GM23338 (cell line): Measurements from ENCODE around the gene UCK1. TPM values are rescaled to one million over a fixed set of nuclear protein-coding genes. Genes with fewer than 3 reads are reported as not detected.

Experiments used
- ATAC-seq: fragments of 200-7000 bp; cut with Tn5 transposase; 3 replicates; pipeline ENCODE4 v1.9.1; 2020
- DNase-seq: peaks from one replicate; pipeline ENCODE4 v3.0.0-alpha.2; 2015; ENCODE audit warnings: low spot score
- H2AFZ ChIP-seq: fragments of 200-600 bp; sonication (generic); 2 replicates; pipeline ENCODE4 v1.8.0; 2016; ENCODE audit warnings: antibody characterized with exemption, mild to moderate bottlenecking, moderate library complexity
- H3F3A ChIP-seq: fragments of 200-600 bp; sonication (generic); replicated peaks from 2 replicates; pipeline ENCODE4 v1.8.0; 2017; ENCODE audit warnings: antibody characterized with exemption, mixed run types, low read depth
- H3K27ac ChIP-seq: fragments of 200-600 bp; sonication (generic); 2 replicates; pipeline ENCODE4 v1.6.1; 2016; ENCODE audit warnings: low read depth
- H3K27me3 ChIP-seq: fragments of 200-600 bp; sonication (generic); 2 replicates; pipeline ENCODE4 v1.8.0; 2016; ENCODE audit warnings: mild to moderate bottlenecking, mixed run types, moderate library complexity; ENCODE audit not compliant: insufficient read depth
- H3K36me3 ChIP-seq: fragments of 200-600 bp; sonication (generic); 2 replicates; pipeline ENCODE4 v1.8.0; 2016; ENCODE audit warnings: mild to moderate bottlenecking; ENCODE audit not compliant: insufficient read depth
- H3K4me1 ChIP-seq: fragments of 200-600 bp; sonication (generic); 2 replicates; pipeline ENCODE4 v1.8.0; 2016; ENCODE audit warnings: mild to moderate bottlenecking, moderate library complexity; ENCODE audit not compliant: insufficient read depth
- H3K4me2 ChIP-seq: fragments of 200-600 bp; sonication (generic); 2 replicates; pipeline ENCODE4 v1.7.1; 2017; ENCODE audit warnings: mixed run types
- H3K4me3 ChIP-seq: fragments of 200-600 bp; sonication (generic); 2 replicates; pipeline ENCODE4 v1.6.1; 2016; ENCODE audit warnings: mixed run types
- H3K79me2 ChIP-seq: fragments of 200-600 bp; sonication (generic); replicated peaks from 2 replicates; pipeline ENCODE4 v1.8.0; 2017; ENCODE audit warnings: mild to moderate bottlenecking; ENCODE audit not compliant: insufficient read depth
- H3K9me2 ChIP-seq: fragments of 200-600 bp; sonication (generic); 2 replicates; pipeline ENCODE4 v1.8.0; 2017; ENCODE audit not compliant: insufficient read depth
- H4K20me1 ChIP-seq: fragments of 200-600 bp; sonication (generic); replicated peaks from 2 replicates; pipeline ENCODE4 v1.8.0; 2017; ENCODE audit warnings: mild to moderate bottlenecking; ENCODE audit not compliant: insufficient read depth
- H3K27ac Mint-ChIP-seq: 2 replicates; pipeline ENCODE4 v1.8.0; 2020; ENCODE audit warnings: inconsistent platforms, mild to moderate bottlenecking, moderate library complexity, mixed read lengths
- H3K27me3 Mint-ChIP-seq: 3 replicates; pipeline ENCODE4 v1.8.0; 2022; ENCODE audit warnings: low read depth, mild to moderate bottlenecking, moderate library complexity, mixed read lengths, inconsistent platforms; ENCODE audit not compliant: insufficient read depth, poor library complexity
- H3K36me3 Mint-ChIP-seq: 3 replicates; pipeline ENCODE4 v1.8.0; 2021; ENCODE audit warnings: low read depth, mild to moderate bottlenecking, inconsistent platforms, moderate library complexity, mixed read lengths
- H3K4me1 Mint-ChIP-seq: 3 replicates; pipeline ENCODE4 v1.8.0; 2020; ENCODE audit warnings: mild to moderate bottlenecking, inconsistent platforms, mixed read lengths
- H3K4me3 Mint-ChIP-seq: 3 replicates; pipeline ENCODE4 v1.8.0; 2021; ENCODE audit warnings: moderate library complexity, mild to moderate bottlenecking, inconsistent platforms, mixed read lengths
- H3K9me3 Mint-ChIP-seq: 3 replicates; pipeline ENCODE4 v1.8.0; 2020; ENCODE audit warnings: moderate library complexity, mild to moderate bottlenecking, inconsistent platforms, mixed read lengths
- CREB1 ChIP-seq: fragments of 250-450 bp; sonication (Bioruptor Pico); IDR thresholded peaks from 2 replicates; pipeline ENCODE4 v1.5.0; 2020; ENCODE audit warnings: low read depth, mild to moderate bottlenecking, moderate library complexity
- EZH2 ChIP-seq: fragments of 200-600 bp; sonication (generic); IDR thresholded peaks from one replicate; pipeline ENCODE4 v1.8.0; 2017; ENCODE audit warnings: antibody characterized with exemption, mild to moderate bottlenecking, low read depth; ENCODE audit not compliant: unreplicated experiment
- EZH2phosphoT487 ChIP-seq: fragments of 200-600 bp; sonication (generic); IDR thresholded peaks from one replicate; pipeline ENCODE4 v1.8.1; 2018; ENCODE audit warnings: antibody characterized with exemption; ENCODE audit not compliant: unreplicated experiment
- JUNB ChIP-seq: IDR thresholded peaks from one replicate; pipeline ENCODE4 v1.6.1; 2016; ENCODE audit warnings: antibody characterized with exemption; ENCODE audit not compliant: unreplicated experiment
- NANOG ChIP-seq: IDR thresholded peaks from 2 replicates; pipeline ENCODE4 v1.6.1; 2016; ENCODE audit warnings: antibody characterized with exemption, borderline replicate concordance
- POLR2AphosphoS5 ChIP-seq: IDR thresholded peaks from 2 replicates; pipeline ENCODE4 v1.6.1; 2016; ENCODE audit warnings: antibody characterized with exemption, low read depth
- STAT1 ChIP-seq: IDR thresholded peaks from one replicate; pipeline ENCODE4 v1.6.1; 2016; ENCODE audit warnings: antibody characterized with exemption; ENCODE audit not compliant: unreplicated experiment
- ZNF114 ChIP-seq: fragments of 250-450 bp; sonication (Bioruptor Pico); IDR thresholded peaks from 2 replicates; pipeline ENCODE4 v1.5.0; 2020; ENCODE audit warnings: mild to moderate bottlenecking, moderate library complexity
- ZNF331 ChIP-seq: fragments of 250-450 bp; sonication (Bioruptor Pico); IDR thresholded peaks from 2 replicates; pipeline ENCODE4 v1.5.0; 2020; ENCODE audit warnings: low read depth, mild to moderate bottlenecking, moderate library complexity
- polyA plus RNA-seq: library from polyadenylated mRNA; unstranded; fragments of >200 nt; fragmentation: Nextera tagmentation; extraction: Ambion mirVana; gene quantifications from 2 replicates; pipeline ENCODE4 v1.2.1, GENCODE V29; 2016
- total RNA-seq: library from RNA; depleted of rRNA; stranded (reverse); fragments of >200 nt; shearing (Covaris generic); gene quantifications from 2 replicates; pipeline ENCODE4 v1.2.3, GENCODE V29; 2014
- TF ChIP-seq, protein P1 (sequence below): fragments of 250-450 bp; sonication (Bioruptor Pico); IDR thresholded peaks from 2 replicates; pipeline ENCODE4 v1.5.0; 2020; ENCODE audit warnings: mild to moderate bottlenecking, moderate library complexity
- TF ChIP-seq, protein P2 (sequence below), 2 experiments: fragments of 200-600 bp in 1 of 2; sonication (generic) in 1 of 2; conservative IDR thresholded peaks; 2 replicates each; pipeline versions ENCODE4 v1.5.1 to v1.6.1; 2016 to 2017; ENCODE audit warnings: antibody characterized with exemption in 2 of 2, low read depth in 2 of 2, mild to moderate bottlenecking in 2 of 2, moderate library complexity in 1 of 2
- TF ChIP-seq, protein P3 (sequence below): IDR thresholded peaks from one replicate; pipeline ENCODE4 v1.6.1; 2018; ENCODE audit warnings: antibody characterized with exemption; ENCODE audit not compliant: unreplicated experiment
- TF ChIP-seq, protein P4 (sequence below): IDR thresholded peaks from 2 replicates; pipeline ENCODE4 v1.6.1; 2016; ENCODE audit warnings: antibody characterized with exemption

Gene UCK1
- total and polyA plus RNA-seq, 2 experiments from 2014 or later = 23.4 to 35.9 TPM

DNA sequence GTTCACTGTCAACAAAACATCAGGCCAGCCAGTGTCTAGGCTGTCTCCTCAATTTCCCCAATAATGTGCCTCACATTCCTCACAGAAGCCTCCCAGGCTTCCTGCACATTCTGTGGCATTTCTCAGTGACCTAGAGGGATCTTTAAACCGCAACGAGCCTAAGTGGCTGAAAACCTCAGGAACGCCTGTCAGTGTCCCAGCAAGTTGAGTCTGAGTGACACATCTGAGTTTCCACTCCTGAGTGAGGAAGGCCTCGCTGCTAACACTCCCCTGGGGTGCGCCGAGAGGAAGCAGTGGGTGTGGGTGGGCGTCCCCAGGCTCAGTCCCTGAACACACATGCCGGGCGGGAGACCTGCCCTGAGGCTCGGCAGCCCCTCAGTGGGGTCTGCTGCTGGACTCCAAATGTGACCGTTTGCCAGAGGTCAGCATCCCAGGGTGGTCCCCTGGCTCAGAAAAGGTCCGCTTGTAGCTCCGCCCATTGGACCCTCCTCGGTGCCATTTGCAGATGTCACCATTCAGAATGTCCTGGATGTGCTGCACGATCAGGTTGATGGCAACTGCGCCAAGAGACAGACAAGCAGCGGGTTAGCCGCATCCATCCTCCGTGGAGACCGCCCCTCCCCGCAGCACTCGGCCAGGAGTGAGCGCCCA is 6.3 kb downstream of the UCK1 start:
- Mint-ChIP-seq H3K4me3 (no peak overlapping the region), H3K27ac (no peak overlapping the region), H3K4me1 (peaks cover under 1% of the 10 kb centered on the region; the same call in 1 of the 3 replicates), H3K27me3 (peaks cover 17% of the 10 kb centered on the region), H3K36me3 (peaks cover 72% of the 10 kb centered on the region), H3K9me3 (no peaks in the 10 kb centered on the region)
- H3K4me1 ChIP-seq = no peaks in the 10 kb centered on the region
- peaks cover 14% of the 10 kb centered on the region; the same call in 1 of the 2 replicates for H3K36me3 ChIP-seq
- TF ChIP-seq NANOG = no peak
- TF ChIP-seq JUNB = no peak
- TF ChIP-seq ZNF114 (CRISPR knock-in tag) = no peak
- no peak for TF ChIP-seq EZH2
- no peak for TF ChIP-seq POLR2AphosphoS5
- no peak for TF ChIP-seq CREB1
- TF ChIP-seq, protein P1, sequence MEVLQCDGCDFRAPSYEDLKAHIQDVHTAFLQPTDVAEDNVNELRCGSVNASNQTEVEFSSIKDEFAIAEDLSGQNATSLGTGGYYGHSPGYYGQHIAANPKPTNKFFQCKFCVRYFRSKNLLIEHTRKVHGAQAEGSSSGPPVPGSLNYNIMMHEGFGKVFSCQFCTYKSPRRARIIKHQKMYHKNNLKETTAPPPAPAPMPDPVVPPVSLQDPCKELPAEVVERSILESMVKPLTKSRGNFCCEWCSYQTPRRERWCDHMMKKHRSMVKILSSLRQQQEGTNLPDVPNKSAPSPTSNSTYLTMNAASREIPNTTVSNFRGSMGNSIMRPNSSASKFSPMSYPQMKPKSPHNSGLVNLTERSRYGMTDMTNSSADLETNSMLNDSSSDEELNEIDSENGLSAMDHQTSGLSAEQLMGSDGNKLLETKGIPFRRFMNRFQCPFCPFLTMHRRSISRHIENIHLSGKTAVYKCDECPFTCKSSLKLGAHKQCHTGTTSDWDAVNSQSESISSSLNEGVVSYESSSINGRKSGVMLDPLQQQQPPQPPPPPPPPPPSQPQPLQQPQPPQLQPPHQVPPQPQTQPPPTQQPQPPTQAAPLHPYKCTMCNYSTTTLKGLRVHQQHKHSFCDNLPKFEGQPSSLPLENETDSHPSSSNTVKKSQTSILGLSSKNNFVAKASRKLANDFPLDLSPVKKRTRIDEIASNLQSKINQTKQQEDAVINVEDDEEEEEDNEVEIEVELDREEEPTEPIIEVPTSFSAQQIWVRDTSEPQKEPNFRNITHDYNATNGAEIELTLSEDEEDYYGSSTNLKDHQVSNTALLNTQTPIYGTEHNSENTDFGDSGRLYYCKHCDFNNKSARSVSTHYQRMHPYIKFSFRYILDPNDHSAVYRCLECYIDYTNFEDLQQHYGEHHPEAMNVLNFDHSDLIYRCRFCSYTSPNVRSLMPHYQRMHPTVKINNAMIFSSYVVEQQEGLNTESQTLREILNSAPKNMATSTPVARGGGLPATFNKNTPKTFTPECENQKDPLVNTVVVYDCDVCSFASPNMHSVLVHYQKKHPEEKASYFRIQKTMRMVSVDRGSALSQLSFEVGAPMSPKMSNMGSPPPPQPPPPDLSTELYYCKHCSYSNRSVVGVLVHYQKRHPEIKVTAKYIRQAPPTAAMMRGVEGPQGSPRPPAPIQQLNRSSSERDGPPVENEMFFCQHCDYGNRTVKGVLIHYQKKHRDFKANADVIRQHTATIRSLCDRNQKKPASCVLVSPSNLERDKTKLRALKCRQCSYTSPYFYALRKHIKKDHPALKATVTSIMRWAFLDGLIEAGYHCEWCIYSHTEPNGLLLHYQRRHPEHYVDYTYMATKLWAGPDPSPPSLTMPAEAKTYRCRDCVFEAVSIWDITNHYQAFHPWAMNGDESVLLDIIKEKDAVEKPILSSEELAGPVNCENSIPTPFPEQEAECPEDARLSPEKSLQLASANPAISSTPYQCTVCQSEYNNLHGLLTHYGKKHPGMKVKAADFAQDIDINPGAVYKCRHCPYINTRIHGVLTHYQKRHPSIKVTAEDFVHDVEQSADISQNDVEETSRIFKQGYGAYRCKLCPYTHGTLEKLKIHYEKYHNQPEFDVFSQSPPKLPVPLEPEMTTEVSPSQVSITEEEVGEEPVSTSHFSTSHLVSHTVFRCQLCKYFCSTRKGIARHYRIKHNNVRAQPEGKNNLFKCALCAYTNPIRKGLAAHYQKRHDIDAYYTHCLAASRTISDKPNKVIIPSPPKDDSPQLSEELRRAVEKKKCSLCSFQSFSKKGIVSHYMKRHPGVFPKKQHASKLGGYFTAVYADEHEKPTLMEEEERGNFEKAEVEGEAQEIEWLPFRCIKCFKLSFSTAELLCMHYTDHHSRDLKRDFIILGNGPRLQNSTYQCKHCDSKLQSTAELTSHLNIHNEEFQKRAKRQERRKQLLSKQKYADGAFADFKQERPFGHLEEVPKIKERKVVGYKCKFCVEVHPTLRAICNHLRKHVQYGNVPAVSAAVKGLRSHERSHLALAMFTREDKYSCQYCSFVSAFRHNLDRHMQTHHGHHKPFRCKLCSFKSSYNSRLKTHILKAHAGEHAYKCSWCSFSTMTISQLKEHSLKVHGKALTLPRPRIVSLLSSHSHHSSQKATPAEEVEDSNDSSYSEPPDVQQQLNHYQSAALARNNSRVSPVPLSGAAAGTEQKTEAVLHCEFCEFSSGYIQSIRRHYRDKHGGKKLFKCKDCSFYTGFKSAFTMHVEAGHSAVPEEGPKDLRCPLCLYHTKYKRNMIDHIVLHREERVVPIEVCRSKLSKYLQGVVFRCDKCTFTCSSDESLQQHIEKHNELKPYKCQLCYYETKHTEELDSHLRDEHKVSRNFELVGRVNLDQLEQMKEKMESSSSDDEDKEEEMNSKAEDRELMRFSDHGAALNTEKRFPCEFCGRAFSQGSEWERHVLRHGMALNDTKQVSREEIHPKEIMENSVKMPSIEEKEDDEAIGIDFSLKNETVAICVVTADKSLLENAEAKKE (CRISPR knock-in tag) = no peak
- TF ChIP-seq, protein P2, sequence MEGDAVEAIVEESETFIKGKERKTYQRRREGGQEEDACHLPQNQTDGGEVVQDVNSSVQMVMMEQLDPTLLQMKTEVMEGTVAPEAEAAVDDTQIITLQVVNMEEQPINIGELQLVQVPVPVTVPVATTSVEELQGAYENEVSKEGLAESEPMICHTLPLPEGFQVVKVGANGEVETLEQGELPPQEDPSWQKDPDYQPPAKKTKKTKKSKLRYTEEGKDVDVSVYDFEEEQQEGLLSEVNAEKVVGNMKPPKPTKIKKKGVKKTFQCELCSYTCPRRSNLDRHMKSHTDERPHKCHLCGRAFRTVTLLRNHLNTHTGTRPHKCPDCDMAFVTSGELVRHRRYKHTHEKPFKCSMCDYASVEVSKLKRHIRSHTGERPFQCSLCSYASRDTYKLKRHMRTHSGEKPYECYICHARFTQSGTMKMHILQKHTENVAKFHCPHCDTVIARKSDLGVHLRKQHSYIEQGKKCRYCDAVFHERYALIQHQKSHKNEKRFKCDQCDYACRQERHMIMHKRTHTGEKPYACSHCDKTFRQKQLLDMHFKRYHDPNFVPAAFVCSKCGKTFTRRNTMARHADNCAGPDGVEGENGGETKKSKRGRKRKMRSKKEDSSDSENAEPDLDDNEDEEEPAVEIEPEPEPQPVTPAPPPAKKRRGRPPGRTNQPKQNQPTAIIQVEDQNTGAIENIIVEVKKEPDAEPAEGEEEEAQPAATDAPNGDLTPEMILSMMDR (conservative IDR thresholded peaks at IDR 0.05; ENCODE audit: low read depth in 2 of 2) = no peak
- no peak for TF ChIP-seq ZNF331 (CRISPR knock-in tag)
- TF ChIP-seq, protein P3, sequence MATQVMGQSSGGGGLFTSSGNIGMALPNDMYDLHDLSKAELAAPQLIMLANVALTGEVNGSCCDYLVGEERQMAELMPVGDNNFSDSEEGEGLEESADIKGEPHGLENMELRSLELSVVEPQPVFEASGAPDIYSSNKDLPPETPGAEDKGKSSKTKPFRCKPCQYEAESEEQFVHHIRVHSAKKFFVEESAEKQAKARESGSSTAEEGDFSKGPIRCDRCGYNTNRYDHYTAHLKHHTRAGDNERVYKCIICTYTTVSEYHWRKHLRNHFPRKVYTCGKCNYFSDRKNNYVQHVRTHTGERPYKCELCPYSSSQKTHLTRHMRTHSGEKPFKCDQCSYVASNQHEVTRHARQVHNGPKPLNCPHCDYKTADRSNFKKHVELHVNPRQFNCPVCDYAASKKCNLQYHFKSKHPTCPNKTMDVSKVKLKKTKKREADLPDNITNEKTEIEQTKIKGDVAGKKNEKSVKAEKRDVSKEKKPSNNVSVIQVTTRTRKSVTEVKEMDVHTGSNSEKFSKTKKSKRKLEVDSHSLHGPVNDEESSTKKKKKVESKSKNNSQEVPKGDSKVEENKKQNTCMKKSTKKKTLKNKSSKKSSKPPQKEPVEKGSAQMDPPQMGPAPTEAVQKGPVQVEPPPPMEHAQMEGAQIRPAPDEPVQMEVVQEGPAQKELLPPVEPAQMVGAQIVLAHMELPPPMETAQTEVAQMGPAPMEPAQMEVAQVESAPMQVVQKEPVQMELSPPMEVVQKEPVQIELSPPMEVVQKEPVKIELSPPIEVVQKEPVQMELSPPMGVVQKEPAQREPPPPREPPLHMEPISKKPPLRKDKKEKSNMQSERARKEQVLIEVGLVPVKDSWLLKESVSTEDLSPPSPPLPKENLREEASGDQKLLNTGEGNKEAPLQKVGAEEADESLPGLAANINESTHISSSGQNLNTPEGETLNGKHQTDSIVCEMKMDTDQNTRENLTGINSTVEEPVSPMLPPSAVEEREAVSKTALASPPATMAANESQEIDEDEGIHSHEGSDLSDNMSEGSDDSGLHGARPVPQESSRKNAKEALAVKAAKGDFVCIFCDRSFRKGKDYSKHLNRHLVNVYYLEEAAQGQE = no peak
- TF ChIP-seq, protein P4, sequence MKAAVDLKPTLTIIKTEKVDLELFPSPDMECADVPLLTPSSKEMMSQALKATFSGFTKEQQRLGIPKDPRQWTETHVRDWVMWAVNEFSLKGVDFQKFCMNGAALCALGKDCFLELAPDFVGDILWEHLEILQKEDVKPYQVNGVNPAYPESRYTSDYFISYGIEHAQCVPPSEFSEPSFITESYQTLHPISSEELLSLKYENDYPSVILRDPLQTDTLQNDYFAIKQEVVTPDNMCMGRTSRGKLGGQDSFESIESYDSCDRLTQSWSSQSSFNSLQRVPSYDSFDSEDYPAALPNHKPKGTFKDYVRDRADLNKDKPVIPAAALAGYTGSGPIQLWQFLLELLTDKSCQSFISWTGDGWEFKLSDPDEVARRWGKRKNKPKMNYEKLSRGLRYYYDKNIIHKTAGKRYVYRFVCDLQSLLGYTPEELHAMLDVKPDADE = no peak
- no peak for TF ChIP-seq EZH2phosphoT487
- no peak for TF ChIP-seq STAT1
- no peak overlapping the region for H3K27ac ChIP-seq
- H3K79me2 ChIP-seq = peaks cover under 1% of the 10 kb centered on the region; the same call in 1 of the 2 replicates
- no peaks in the 10 kb centered on the region for H3K27me3 ChIP-seq
- no peaks in the 10 kb centered on the region; the same call in 1 of the 2 replicates for H4K20me1 ChIP-seq
- no peak overlapping the region for H3K4me3 ChIP-seq
- ATAC-seq (no peak), DNase-seq (no peak)
- no peak overlapping the region for H2AFZ ChIP-seq
- no peaks in the 10 kb centered on the region for H3K9me2 ChIP-seq
- no peak overlapping the region for H3K4me2 ChIP-seq
- H3F3A ChIP-seq = 0 out of 2 replicates have a peak, but pooled peaks cover 9% of the 10 kb centered on the region
